Lung (tissue), 12 donors: ENCODE measurements around the gene SLC7A10. TPM values are rescaled to one million over a fixed set of nuclear protein-coding genes. Genes with fewer than 3 reads are reported as not detected.

Source experiments
- ATAC-seq: fragments of 200-7000 bp; cut with Tn5 transposase; one replicate; pipeline ENCODE4 v1.9.1; 2020; ENCODE audit warnings: moderate number of reproducible peaks; ENCODE audit not compliant: insufficient read depth, low FRiP score
- DNase-seq, 3 donors: peaks; one replicate each; pipeline ENCODE4 v3.0.0-alpha.2; 2013 to 2017
- H3K27ac ChIP-seq, 2 donors: one replicate each; pipeline ENCODE4 v1.5.1; 2013; ENCODE audit warnings: mild to moderate bottlenecking in 2 of 2, moderate library complexity in 2 of 2, control low read depth in 1 of 2, inconsistent platforms in 1 of 2, low read depth in 1 of 2, low read length in 1 of 2
- H3K27me3 ChIP-seq, 3 donors: one replicate each; pipeline ENCODE4 v1.5.1; 2013; ENCODE audit warnings: low read length in 2 of 3; ENCODE audit not compliant: control insufficient read depth in 3 of 3, insufficient read depth in 3 of 3
- H3K36me3 ChIP-seq, 4 donors: one replicate each; pipeline ENCODE4 v1.5.1; 2013; ENCODE audit warnings: low read length in 4 of 4, mild to moderate bottlenecking in 1 of 4, moderate library complexity in 1 of 4; ENCODE audit not compliant: control insufficient read depth in 4 of 4, insufficient read depth in 4 of 4
- H3K4me1 ChIP-seq, 5 donors: one replicate each; pipeline ENCODE4 v1.5.1; 2013; ENCODE audit warnings: low read length in 5 of 5, mild to moderate bottlenecking in 2 of 5, moderate library complexity in 1 of 5; ENCODE audit not compliant: control insufficient read depth in 5 of 5, insufficient read depth in 5 of 5
- H3K4me3 ChIP-seq: one replicate; pipeline ENCODE4 v1.5.1; 2013; ENCODE audit warnings: mild to moderate bottlenecking, control low read depth, moderate library complexity
- H3K9ac ChIP-seq, 2 donors: one replicate each; pipeline ENCODE4 v1.5.1; 2013; ENCODE audit warnings: low read length in 2 of 2, control low read depth in 1 of 2; ENCODE audit not compliant: insufficient read depth in 1 of 2
- H3K9me3 ChIP-seq, 4 donors: one replicate each; pipeline ENCODE4 v1.5.1; 2013; ENCODE audit warnings: low read length in 3 of 4, mild to moderate bottlenecking in 1 of 4, moderate library complexity in 1 of 4; ENCODE audit not compliant: control insufficient read depth in 4 of 4, insufficient read depth in 3 of 4
- CTCF ChIP-seq: IDR thresholded peaks from 2 replicates; pipeline ENCODE4 v1.5.1; 2012; ENCODE audit warnings: mild to moderate bottlenecking; ENCODE audit errors: control extremely low read depth, extremely low read depth
- WGBS, 2 donors: extraction: QIAGEN DNeasy Blood & Tissue Kit; methylation state at CpG; one replicate each; pipeline ENCODE4 v1.1.7; 2013; 5-methylcytosine and 5-hydroxymethylcytosine counted together
- polyA plus RNA-seq, 2 donors: library from polyadenylated mRNA; stranded (reverse); fragments of 200-250 nt; gene quantifications; one replicate each; pipeline ENCODE4 v1.2.1, GENCODE V29; 2013
- total RNA-seq, 2 donors: library from RNA; depleted of rRNA in 1 of 2; stranded (reverse); fragments of >200 nt in 1 of 2; gene quantifications; one replicate each; pipeline ENCODE4 v1.2.1, GENCODE V29; 2014 to 2021
- donor health status: control.
- donor health status: control.
- donor health status: Bipolar disorder and iron deficiency.
- donor health status: healthy.
- donor health status: DM: yes; HTN: yes; CAD: no.

SLC7A10 gene
- total and polyA plus RNA-seq, 4 donors, result 0.02 to 0.71 (median 0.16) TPM

GRCh38 chr19:33250500-33250899 lies 24.9 kb upstream of the SLC7A10 start:
- no peak for ATAC-seq
- peaks cover 0 to 2% (median 0%) of the 10 kb centered on the region in 4 donors for H3K9me3 ChIP-seq

DNA sequence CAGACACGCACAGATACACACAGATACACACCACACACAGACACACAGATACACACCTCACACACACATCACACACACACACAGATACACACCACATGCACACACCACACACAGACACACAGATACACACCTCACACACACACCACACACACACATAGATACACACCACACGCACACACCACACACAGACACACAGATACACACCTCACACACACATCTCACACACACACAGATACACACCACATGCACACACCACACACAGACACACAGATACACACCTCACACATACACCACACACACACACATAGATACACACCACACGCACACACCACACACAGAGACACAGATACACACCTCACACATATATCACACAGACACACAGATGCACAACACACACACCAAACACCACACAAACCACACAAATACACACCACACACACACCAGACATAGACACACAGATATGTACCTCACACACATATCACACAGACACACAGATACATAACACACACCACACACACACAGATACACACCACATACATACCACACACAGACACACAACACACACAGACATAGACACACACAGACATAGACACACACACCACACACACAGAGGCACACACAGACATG lies 24.2 kb upstream of the SLC7A10 start:
- Histone ChIP-seq H3K27me3 (no peaks in the 10 kb centered on the region), H3K9me3 (peaks cover 0 to 5% (median under 1%) of the 10 kb centered on the region in 4 donors), H3K4me3 (no peak overlapping the region), H3K27ac (peak overlapping the region in 1 of 2 donors; percentile 21), H3K9ac (peak overlapping the region in 1 of 2 donors; percentile 8), H3K4me1 (peaks cover 0 to 5% (median 0%) of the 10 kb centered on the region in 5 donors), H3K36me3 (no peaks in the 10 kb centered on the region)
- no peak for TF ChIP-seq CTCF
- DNase-seq, result no peak
- WGBS, 2 donors, result 73 to 78% methylated on average over 3 of the region's 3 CpGs
- no peak for ATAC-seq

More at GRCh38 chr19:33250500-33250899, 24.9 kb upstream of the SLC7A10 start:
- no peak overlapping the region for H3K4me3 ChIP-seq
- no peak for TF ChIP-seq CTCF
- H3K27me3 ChIP-seq, result no peaks in the 10 kb centered on the region
- no peak overlapping the region for H3K9ac ChIP-seq
- 93 to 100% methylated on average over 1 of the region's 1 CpG for WGBS, 2 donors
- no peak overlapping the region for H3K27ac ChIP-seq
- no peak for DNase-seq
- H3K4me1 ChIP-seq, result peaks cover 0 to 5% (median 0%) of the 10 kb centered on the region in 5 donors
- no peaks in the 10 kb centered on the region for H3K36me3 ChIP-seq

DNA sequence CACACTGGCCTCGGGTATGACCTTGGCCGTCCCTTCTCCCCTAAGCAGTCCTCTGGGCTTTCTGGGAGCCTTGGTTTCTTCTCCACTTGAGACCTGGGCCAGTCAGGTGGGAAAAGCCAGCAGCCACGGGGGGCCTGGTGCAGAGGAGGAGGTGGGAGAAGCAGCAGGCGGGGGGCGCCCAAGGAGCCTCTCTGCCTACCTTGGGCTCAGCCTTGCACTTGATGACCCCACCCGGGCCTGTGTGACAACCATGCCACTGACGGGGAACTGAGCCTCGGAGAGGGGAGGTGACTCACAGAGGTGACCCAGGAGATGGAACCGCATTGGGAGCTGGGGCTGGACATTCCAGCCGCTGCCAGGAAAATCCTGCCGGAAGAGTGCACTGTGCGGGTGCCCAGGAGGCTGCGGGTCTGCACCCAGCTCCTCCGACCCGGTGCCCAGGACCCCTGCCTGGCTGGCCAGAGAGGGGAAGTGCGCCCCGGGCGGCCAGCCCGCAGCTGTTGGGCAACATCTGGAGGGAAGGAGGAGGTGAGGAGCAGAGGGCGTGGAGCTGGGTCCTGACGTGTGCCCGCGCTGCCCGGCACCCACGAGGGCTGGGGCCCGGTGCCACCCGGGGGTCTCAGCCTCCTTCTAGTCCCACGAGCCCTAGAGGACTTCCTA lies 23.4 kb upstream of the SLC7A10 start:
- Histone ChIP-seq H3K4me1 (peaks cover 0 to 5% (median 0%) of the 10 kb centered on the region in 5 donors), H3K27me3 (no peaks in the 10 kb centered on the region), H3K36me3 (no peaks in the 10 kb centered on the region), H3K4me3 (no peak overlapping the region), H3K9ac (no peak overlapping the region), H3K9me3 (peaks cover 0 to 6% (median under 1%) of the 10 kb centered on the region in 4 donors), H3K27ac (peak overlapping the region in 1 of 2 donors; percentile 21)
- DNase-seq (no peak), ATAC-seq (peak; percentile 74)
- TF ChIP-seq CTCF, result no peak
- 28 to 35% methylated on average over 27 to 28 of the region's 28 CpGs for WGBS, 2 donors
